Upper lobe of left lung (tissue), 6 donors: Measurements from ENCODE around the gene GFI1B. TPM values are rescaled to one million over a fixed set of nuclear protein-coding genes. Genes with fewer than 3 reads are reported as not detected.

Experiments used
- ATAC-seq, 2 donors: fragments of 200-7000 bp; cut with Tn5 transposase; one replicate each; pipeline ENCODE4 v1.9.1; 2022; ENCODE audit warnings: mild to moderate bottlenecking in 2 of 2, moderate library complexity in 2 of 2; ENCODE audit not compliant: low FRiP score in 2 of 2
- DNase-seq, 2 donors: peaks; one replicate each; pipeline ENCODE4 v3.0.0-alpha.2; 2019 to 2020
- H3K27ac ChIP-seq, 4 donors: fragments of 200-600 bp; sonication (generic); one replicate each; pipeline ENCODE4 v1.5.1; 2016 to 2019
- H3K27me3 ChIP-seq, 4 donors: fragments of 200-600 bp; sonication (generic); one replicate each; pipeline ENCODE4 v1.5.1; 2017 to 2019
- H3K36me3 ChIP-seq, 4 donors: fragments of 200-600 bp; sonication (generic); one replicate each; pipeline ENCODE4 v1.5.1; 2016 to 2019
- H3K4me1 ChIP-seq, 4 donors: fragments of 200-600 bp; sonication (generic); one replicate each; pipeline ENCODE4 v1.5.1; 2018 to 2019
- H3K4me3 ChIP-seq, 4 donors: fragments of 200-600 bp; sonication (generic); one replicate each; pipeline ENCODE4 v1.5.1; 2017 to 2019; ENCODE audit warnings: mild to moderate bottlenecking in 2 of 4, moderate library complexity in 1 of 4
- H3K9me3 ChIP-seq, 4 donors: fragments of 200-600 bp; sonication (generic); one replicate each; pipeline ENCODE4 v1.5.1; 2018 to 2019
- CTCF ChIP-seq, 6 experiments: fragments of 450-650 bp in 4 of 6; fragments of 200-600 bp in 2 of 6; sonication (generic) in 2 of 6; IDR thresholded peaks; one replicate each; pipeline ENCODE4 v1.5.1; 2016 to 2019; ENCODE audit warnings: antibody characterized with exemption in 6 of 6
- EP300 ChIP-seq, 4 donors: sonication (generic); formaldehyde crosslinking; IDR thresholded peaks; one replicate each; pipeline ENCODE4 v1.5.1; 2017; ENCODE audit warnings: antibody characterized with exemption in 4 of 4, control low read depth in 2 of 4
- POLR2A ChIP-seq, 4 donors: fragments of 450-650 bp; IDR thresholded peaks; one replicate each; pipeline ENCODE4 v1.5.1; 2016 to 2017; ENCODE audit warnings: antibody characterized with exemption in 4 of 4, mild to moderate bottlenecking in 2 of 4
- POLR2AphosphoS5 ChIP-seq, 2 donors: sonication (generic); formaldehyde crosslinking; IDR thresholded peaks; one replicate each; pipeline ENCODE4 v1.5.1; 2017; ENCODE audit warnings: antibody characterized with exemption in 2 of 2
- WGBS, 2 donors: methylation state at CpG; one replicate each; pipeline ENCODE4 v1.1.5; 2017 to 2018; 5-methylcytosine and 5-hydroxymethylcytosine counted together
- total RNA-seq, 6 donors: library from RNA; depleted of rRNA in 4 of 6; stranded (reverse); fragments of >200 nt in 4 of 6; gene quantifications; one replicate each; pipeline versions ENCODE4 v1.1.0 to v1.2.1, GENCODE V29; 2016 to 2021
- donor health status: DM: no; HTN: no; CAD: no; lungs with moderate emphysema.
- donor health status: DM: no; HTN: yes; CAD: no; lungs with severe emphysema.

GFI1B gene
- total RNA-seq, 6 donors from 2014 or later, result 0.97 to 3.5 (median 1.9) TPM

- Histone ChIP-seq H3K9me3 (no peaks in the 10 kb centered on the region), H3K4me1 (peaks cover 22 to 43% (median 31%) of the 10 kb centered on the region in 4 donors), H3K27me3 (no peaks in the 10 kb centered on the region), H3K36me3 (no peaks in the 10 kb centered on the region), H3K4me3 (peak overlapping the region; percentile 73 to 92 (median 86)), H3K27ac (peak overlapping the region; percentile 91 to 97 (median 93))
- ATAC-seq, result no peak
- WGBS, 2 donors, result 2% methylated on average over 16 of the region's 16 CpGs
- no peak for DNase-seq
- no peak for TF ChIP-seq CTCF (IDR thresholded peaks at IDR 0.05)
- TF ChIP-seq EP300 (IDR thresholded peaks at IDR 0.05), result no peak
- no peak for TF ChIP-seq POLR2A (IDR thresholded peaks at IDR 0.05)
- TF ChIP-seq POLR2AphosphoS5 (IDR thresholded peaks at IDR 0.05), result no peak
Measured at GRCh38 chr9:133031130-133031422, 52.6 kb downstream of the GFI1B start.

DNA sequence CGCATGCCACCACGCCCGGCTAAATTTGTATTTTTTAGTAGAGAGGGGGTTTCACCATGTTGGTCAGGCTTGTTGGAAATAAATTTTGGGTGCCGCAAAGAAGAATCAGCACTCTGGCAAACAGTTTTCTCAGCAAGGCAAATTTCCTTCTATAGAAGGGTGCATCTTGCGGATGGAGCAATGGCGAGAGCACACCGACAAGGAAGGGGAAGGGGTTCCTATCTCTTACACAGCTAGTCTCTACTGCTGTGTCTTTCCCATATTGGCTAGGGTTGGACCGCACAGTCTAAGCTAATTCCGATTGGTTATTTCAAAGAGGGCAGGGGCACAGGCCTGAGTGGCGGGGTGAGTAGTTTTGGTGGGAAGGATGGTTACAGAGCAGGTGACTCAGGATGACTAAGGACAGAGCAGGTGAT, 53.0 kb downstream of the GFI1B start:
- TF ChIP-seq POLR2A (IDR thresholded peaks at IDR 0.05) (no peak), CTCF (IDR thresholded peaks at IDR 0.05) (no peak), EP300 (IDR thresholded peaks at IDR 0.05) (no peak), POLR2AphosphoS5 (IDR thresholded peaks at IDR 0.05) (no peak)
- Histone ChIP-seq H3K4me1 (peaks cover 22 to 46% (median 31%) of the 10 kb centered on the region in 4 donors), H3K27me3 (no peaks in the 10 kb centered on the region), H3K9me3 (no peaks in the 10 kb centered on the region), H3K27ac (peak overlapping the region in 2 of 4 donors; percentile 91 to 94), H3K36me3 (no peaks in the 10 kb centered on the region), H3K4me3 (peak overlapping the region; percentile 73 to 92 (median 86))
- DNase-seq (no peak), ATAC-seq (no peak)
- WGBS, 2 donors, result 67 to 70% methylated on average over 10 of the region's 10 CpGs

DNA sequence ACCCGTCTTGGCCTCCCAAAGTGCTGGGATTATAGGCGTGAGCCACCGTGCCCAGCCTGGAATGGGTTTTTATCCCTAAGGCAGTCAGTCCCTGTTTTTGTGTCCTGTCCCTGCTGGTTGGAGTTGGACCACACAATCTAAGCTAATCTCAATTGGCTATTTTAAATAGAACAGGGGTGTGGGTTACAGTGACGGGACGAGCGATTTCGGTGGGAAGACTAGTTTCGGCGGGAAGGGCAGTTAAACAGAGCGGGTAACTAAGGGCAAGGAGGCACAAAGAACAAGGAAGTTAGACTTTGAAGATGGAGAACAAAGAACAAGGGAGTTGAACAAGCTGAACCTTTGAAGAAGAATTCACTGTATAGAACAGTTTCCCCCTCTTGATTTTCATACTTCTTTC, 53.7 kb downstream of the GFI1B start:
- Histone ChIP-seq H3K4me1 (peaks cover 22 to 46% (median 31%) of the 10 kb centered on the region in 4 donors), H3K9me3 (no peaks in the 10 kb centered on the region), H3K36me3 (no peaks in the 10 kb centered on the region), H3K27ac (no peak overlapping the region), H3K4me3 (peak overlapping the region in 2 of 4 donors; percentile 73 to 89), H3K27me3 (no peaks in the 10 kb centered on the region)
- DNase-seq (no peak), ATAC-seq (no peak)
- no peak for TF ChIP-seq POLR2AphosphoS5 (IDR thresholded peaks at IDR 0.05)
- WGBS, 2 donors, result 94 to 96% methylated on average over 10 of the region's 10 CpGs

DNA sequence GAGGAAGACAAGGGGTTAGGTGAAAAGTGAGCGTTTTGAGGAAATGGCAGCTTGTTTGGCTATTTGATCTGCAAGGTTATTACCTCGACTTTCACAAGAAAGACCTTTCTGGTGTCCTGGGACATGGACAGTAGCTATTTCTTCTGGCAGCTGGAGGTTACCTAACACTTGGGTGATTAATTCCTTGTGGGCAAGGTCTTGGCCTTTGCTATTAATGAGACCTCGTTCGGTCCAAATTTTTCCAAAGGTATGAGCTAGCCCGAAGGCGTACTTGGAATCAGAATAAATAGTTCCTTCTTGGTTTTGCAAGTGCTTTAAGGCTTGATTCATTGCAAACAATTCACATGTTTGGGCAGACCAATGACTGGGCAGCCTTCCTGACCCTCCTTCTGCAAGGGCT, 57.2 kb downstream of the GFI1B start:
- H3K4me1 ChIP-seq, result peaks cover 12 to 33% (median 20%) of the 10 kb centered on the region in 4 donors
- no peak for TF ChIP-seq CTCF (IDR thresholded peaks at IDR 0.05)
- no peak for TF ChIP-seq EP300 (IDR thresholded peaks at IDR 0.05)
- no peak for TF ChIP-seq POLR2AphosphoS5 (IDR thresholded peaks at IDR 0.05)
- TF ChIP-seq POLR2A (IDR thresholded peaks at IDR 0.05), result no peak
- ATAC-seq (no peak), DNase-seq (no peak)
- H3K36me3 ChIP-seq, result peaks cover 0 to 2% (median 0%) of the 10 kb centered on the region in 4 donors
- 55 to 78% methylated on average over 6 of the region's 6 CpGs for WGBS, 2 donors
- H3K27ac ChIP-seq, result no peak overlapping the region
- H3K27me3 ChIP-seq, result no peaks in the 10 kb centered on the region
- H3K9me3 ChIP-seq, result no peaks in the 10 kb centered on the region
- no peak overlapping the region for H3K4me3 ChIP-seq

GRCh38 chr9:133037775-133038515, 59.5 kb downstream of the GFI1B start:
- Histone ChIP-seq H3K4me3 (no peak overlapping the region), H3K27me3 (no peaks in the 10 kb centered on the region), H3K9me3 (no peaks in the 10 kb centered on the region), H3K36me3 (peaks cover 7 to 15% (median 12%) of the 10 kb centered on the region in 4 donors), H3K27ac (no peak overlapping the region), H3K4me1 (peaks cover 0 to 16% (median 2%) of the 10 kb centered on the region in 4 donors)
- no peak for ATAC-seq
- no peak for TF ChIP-seq CTCF (IDR thresholded peaks at IDR 0.05)
- TF ChIP-seq POLR2A (IDR thresholded peaks at IDR 0.05), result no peak
- no peak for TF ChIP-seq EP300 (IDR thresholded peaks at IDR 0.05)
- no peak for TF ChIP-seq POLR2AphosphoS5 (IDR thresholded peaks at IDR 0.05)
- WGBS, 2 donors, result 90 to 91% methylated on average over 22 to 25 of the region's 25 CpGs
- no peak for DNase-seq
